GM20000 (cell line): ENCODE data around the gene PIK3CD.
"Not testable (repeated sequence)": the region's sequence is repeated elsewhere in the genome, so short reads cannot be mapped to it uniquely, and the experiment has no call there.

Experiments used
- DNase-seq: peaks from one replicate; pipeline ENCODE4 v3.0.0; 2012; ENCODE audit warnings: low spot score
- TF ChIP-seq, protein P1 (sequence below): IDR thresholded peaks from 2 replicates; pipeline ENCODE4 v1.5.1; 2012; ENCODE audit warnings: mild to moderate bottlenecking, control low read depth; ENCODE audit errors: extremely low read depth, missing control alignments

PIK3CD gene

GRCh38 chr1:9703681-9704080 lies 52.1 kb downstream of the PIK3CD start:
- TF ChIP-seq, protein P1, sequence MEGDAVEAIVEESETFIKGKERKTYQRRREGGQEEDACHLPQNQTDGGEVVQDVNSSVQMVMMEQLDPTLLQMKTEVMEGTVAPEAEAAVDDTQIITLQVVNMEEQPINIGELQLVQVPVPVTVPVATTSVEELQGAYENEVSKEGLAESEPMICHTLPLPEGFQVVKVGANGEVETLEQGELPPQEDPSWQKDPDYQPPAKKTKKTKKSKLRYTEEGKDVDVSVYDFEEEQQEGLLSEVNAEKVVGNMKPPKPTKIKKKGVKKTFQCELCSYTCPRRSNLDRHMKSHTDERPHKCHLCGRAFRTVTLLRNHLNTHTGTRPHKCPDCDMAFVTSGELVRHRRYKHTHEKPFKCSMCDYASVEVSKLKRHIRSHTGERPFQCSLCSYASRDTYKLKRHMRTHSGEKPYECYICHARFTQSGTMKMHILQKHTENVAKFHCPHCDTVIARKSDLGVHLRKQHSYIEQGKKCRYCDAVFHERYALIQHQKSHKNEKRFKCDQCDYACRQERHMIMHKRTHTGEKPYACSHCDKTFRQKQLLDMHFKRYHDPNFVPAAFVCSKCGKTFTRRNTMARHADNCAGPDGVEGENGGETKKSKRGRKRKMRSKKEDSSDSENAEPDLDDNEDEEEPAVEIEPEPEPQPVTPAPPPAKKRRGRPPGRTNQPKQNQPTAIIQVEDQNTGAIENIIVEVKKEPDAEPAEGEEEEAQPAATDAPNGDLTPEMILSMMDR: no peak
- DNase-seq: no peak

- no peak for DNase-seq
- TF ChIP-seq, protein P1: no peak
Measured at GRCh38 chr1:9705337-9706093, 54.0 kb downstream of the PIK3CD start.

- TF ChIP-seq, protein P1: no peak
- no peak for DNase-seq
Measured at GRCh38 chr1:9706178-9706577, 54.6 kb downstream of the PIK3CD start.

- TF ChIP-seq, protein P1: no peak
- DNase-seq: no peak
Measured at GRCh38 chr1:9710037-9710436, 58.5 kb downstream of the PIK3CD start.

GRCh38 chr1:9711466-9712020 lies 60.0 kb downstream of the PIK3CD start:
- TF ChIP-seq, protein P1: no peak
- no peak for DNase-seq

DNA sequence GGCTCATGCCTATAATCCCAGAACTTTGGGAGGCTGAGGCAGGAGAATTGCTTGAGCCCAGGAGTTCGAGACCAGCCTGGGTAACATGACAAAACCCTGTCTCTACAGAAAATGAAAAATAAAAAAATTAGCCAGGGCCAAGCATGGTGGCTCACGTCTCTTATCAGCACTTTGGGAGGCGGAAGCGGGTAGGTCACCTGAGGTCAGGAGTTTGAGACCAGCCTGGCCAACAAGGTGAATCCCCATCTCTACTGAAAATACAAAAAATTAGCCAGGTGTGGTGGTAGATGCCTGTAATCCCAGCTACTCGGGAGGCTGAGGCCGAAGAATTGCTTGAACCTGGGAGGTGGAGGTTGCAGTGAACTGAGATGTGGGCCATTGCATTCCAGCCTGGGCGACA lies 61.2 kb downstream of the PIK3CD start:
- not testable (repeated sequence) for DNase-seq

- DNase-seq: no peak
- TF ChIP-seq, protein P1: no peak
Measured at GRCh38 chr1:9714257-9714718, 62.8 kb downstream of the PIK3CD start.

- DNase-seq: no peak
- TF ChIP-seq, protein P1: no peak
Measured at GRCh38 chr1:9715536-9716226, 64.2 kb downstream of the PIK3CD start.
